Heart left ventricle (tissue), 11 donors: ENCODE results near the gene GLUL. TPM values are rescaled to one million over a fixed set of nuclear protein-coding genes. Genes with fewer than 3 reads are reported as not detected.

Experiments used
- polyA plus RNA-seq, 2 donors: library from polyadenylated mRNA; stranded (reverse); fragments of 200-250 nt; gene quantifications; one replicate each; pipeline ENCODE4 v1.2.3, GENCODE V29; 2013
- total RNA-seq, 9 donors: library from RNA; depleted of rRNA in 2 of 9; stranded (reverse); fragments of >200 nt in 2 of 9; fragmentation: NEBNext Ultra II Directional in 3 of 9; extraction: Animal tissue kit (Norgen Biotek cat#: 25700) in 3 of 9; gene quantifications; one replicate each; pipeline versions ENCODE4 v1.1.0 to v1.2.4, GENCODE V29; 2016 to 2023
- donor health status: ischemic (EF 13 %, LVEDD 7.1; RV severe dilation, severe dysfunction).
- donor health status: healthy with polysubstance abuse.
- donor health status: DM: no; HTN: yes; CAD: no.
- donor health status: DM: no; HTN: no; CAD: no.
- donor health status: ischemic (EF 25% LVEDD 5.7; RV mildly dilated, moderate dysfunction).
- donor health status: healthy.
- donor health status: DM: yes; HTN: yes; CAD: no.
- donor health status: PGD.
- donor health status: nonischemic (EF 23%, LVEDD 6.1; RV moderate dilation, normal function).

The GLUL gene
- total and polyA plus RNA-seq, 11 donors, result 92.6 to 1,145 (median 520) TPM

Other genes starting within 250 kb of the GLUL start
- gene TEDDM1, start 8.9 kb upstream of the GLUL start, total RNA-seq, result not detected
- not detected for gene TEDDM1, start 8.9 kb upstream of the GLUL start, polyA plus RNA-seq
- not detected for gene RGSL1, start 58.4 kb upstream of the GLUL start, total RNA-seq
- not detected for gene RGSL1, start 58.4 kb upstream of the GLUL start, polyA plus RNA-seq
- gene RNASEL, start 197.5 kb upstream of the GLUL start, total RNA-seq, result 1 to 10 TPM; 2.0 to 6.3 (median 3.0) TPM
- 1 to 10 TPM; 1.4 to 1.9 TPM for gene RNASEL, start 197.5 kb upstream of the GLUL start, polyA plus RNA-seq
- gene RGS16, start 212.6 kb upstream of the GLUL start, total RNA-seq, result 1 to 10 TPM in 7 of 9 donors, under 1 TPM in 2; 0.75 to 9.3 (median 2.0) TPM
- 1 to 10 TPM; 2.1 TPM for gene RGS16, start 212.6 kb upstream of the GLUL start, polyA plus RNA-seq